GM18502 (cell line): ENCODE results near the gene PXDN.
"Not testable (repeated sequence)": the region's sequence is repeated elsewhere in the genome, so short reads cannot be mapped to it uniquely, and the experiment has no call there.

Experiments
- ATAC-seq: cut with Tn5 transposase; IDR thresholded peaks from one replicate; pipeline ENCODE4 v1.9.1; 2021; ENCODE audit warnings: mild to moderate bottlenecking; ENCODE audit not compliant: unreplicated experiment, poor library complexity

The PXDN gene

GRCh38 chr2:1639086-1639858 is 105.0 kb downstream of the PXDN start:
- no peak for ATAC-seq

- ATAC-seq, result no peak
Observed at GRCh38 chr2:1638281-1638860, 105.9 kb downstream of the PXDN start.

DNA sequence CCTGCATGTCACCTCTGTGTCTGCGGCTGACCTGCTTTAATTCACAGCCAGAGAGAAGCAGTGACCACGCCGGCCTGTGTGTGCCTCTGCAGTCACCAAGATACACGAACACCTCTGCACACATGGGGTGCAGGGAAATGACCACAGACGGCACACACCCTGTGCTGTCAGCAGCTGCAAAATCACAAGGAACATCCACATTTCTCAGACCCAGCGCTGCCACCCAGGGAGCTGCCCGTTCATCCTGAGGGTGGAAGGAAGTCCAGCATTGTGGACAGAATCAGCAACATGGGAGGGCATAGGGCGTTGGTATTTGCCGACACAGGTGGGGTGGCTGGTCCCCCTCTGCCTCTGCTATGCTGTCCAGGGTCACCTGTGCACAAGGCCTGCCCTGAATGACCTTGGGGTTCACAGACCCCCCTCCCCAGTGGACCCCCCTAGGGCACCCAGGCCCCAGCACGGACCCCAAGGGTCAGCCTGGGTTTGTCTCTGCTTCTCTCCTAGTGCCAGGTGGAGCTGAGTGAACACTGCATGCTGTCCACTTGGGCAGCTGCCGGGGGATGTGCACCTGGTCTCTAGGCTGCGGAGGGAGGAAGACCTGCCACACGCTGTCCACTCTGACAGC is 107.4 kb downstream of the PXDN start:
- ATAC-seq, result no peak

GRCh38 chr2:1635823-1636222 is 108.5 kb downstream of the PXDN start:
- no peak for ATAC-seq

DNA sequence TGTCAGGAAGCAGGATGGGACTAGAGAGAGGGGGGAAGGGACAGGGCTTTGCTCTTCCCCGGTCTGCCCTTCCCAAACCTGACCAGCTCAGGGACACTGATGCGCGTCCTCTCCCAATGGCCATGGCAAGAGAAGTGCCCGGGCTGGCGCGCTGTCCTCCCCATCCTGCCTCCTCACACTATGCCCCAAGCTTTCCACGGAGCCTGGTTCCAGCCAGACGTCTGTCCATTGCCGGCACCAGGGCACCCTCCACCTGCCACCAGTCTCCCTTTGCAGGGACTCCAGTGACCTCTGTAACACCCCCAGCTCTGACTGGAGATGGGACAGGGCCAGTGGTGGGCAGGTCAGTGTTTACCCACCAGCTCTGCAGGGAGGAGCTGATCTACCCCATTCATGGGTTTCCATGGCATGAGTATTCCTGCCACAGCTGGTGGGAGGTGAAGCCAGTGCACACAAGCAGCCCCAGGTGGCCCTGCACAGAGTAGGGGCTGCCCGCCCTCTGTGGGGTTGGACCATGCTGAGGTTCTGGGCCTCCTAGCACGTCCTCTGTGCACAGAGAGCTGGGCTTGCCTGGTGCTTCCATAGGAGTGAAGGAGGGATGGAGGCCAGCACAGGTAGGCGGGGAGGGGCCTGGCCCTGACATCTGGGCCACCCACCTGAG is 109.5 kb downstream of the PXDN start:
- ATAC-seq, result no peak

DNA sequence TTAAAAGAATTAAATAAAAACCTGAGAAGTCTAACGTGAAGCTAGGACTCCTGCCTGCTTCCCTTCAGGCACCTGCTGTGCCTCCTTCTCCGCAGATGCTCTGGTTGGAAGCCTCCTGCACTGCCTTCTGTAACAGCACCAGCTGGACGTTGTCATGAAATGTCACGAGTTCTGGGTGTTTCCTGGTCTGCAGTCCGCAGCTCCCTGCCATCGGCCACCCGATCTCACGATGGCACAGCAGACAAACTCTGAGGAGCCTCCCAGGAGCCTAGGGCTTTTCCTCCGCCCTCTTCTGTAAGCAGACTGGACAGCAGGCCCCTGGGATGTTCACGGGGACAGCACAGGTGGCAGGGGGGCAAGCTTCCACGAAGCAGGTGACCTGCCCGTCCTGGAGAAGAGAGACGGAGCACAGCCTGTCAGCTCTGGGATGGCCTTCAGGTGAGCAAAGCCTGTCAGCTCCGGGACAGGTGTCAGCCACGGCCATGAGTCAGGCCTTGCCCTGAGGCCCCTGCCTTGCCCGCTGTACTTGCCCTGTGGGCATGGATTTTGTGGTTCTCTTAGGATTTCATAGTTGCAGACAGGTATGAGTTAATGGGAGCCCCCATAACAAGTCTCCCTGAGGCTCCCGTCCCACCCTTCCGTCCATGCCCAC is 110.3 kb downstream of the PXDN start:
- no peak for ATAC-seq

- no peak for ATAC-seq
Observed at GRCh38 chr2:1633092-1633671, 111.1 kb downstream of the PXDN start.

- ATAC-seq, result no peak
Observed at GRCh38 chr2:1632510-1632909, 111.8 kb downstream of the PXDN start.

DNA sequence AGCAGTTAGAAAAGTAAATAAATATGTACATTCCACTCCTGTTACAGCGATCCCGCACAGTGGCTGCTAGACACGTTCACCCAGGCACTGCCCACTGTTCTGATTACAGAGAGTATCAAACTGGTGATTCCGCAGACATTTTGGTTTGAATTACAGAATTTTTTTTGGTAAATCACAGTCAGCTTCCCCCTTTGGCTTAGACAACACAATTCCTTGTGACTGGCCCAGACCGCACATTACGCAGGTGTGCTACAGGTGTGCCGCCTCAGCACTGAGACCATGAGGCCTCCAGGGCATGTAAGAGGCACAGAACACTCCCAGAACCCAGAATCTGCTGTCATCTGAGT is 112.3 kb downstream of the PXDN start:
- no peak for ATAC-seq

DNA sequence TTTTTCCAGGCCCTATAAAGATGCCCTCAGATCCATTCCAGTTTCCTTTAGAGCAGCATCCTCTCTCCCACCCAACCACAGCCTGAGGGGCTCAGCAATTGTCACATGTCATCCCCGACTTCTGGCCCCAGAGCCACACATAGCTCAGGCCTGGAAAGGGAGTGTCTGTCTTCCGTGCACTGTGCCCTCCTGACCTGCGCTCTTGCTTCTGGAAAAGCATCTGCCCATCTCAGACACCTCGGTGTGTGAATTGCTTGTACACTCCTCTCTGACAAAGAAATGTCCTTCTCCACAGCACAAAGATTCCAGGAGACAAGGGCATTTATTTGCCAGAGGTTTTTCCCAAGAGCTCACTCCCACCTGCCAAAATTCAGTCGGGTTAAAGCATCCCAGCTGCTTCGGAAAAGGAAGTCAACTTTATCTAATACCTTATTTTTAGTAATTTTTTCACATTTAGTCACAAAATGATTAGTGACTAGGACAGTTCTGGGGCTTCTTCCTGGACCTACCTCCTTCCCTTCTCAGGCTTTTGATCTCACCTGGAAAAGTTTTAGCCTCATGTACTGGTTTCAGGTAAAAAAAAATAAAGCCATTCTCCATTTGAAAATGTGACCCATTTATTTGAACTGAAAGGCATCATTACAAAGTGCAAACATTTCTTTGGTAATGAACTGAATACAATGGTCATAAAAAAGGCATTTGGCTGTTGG is 112.9 kb downstream of the PXDN start:
- ATAC-seq, result no peak

DNA sequence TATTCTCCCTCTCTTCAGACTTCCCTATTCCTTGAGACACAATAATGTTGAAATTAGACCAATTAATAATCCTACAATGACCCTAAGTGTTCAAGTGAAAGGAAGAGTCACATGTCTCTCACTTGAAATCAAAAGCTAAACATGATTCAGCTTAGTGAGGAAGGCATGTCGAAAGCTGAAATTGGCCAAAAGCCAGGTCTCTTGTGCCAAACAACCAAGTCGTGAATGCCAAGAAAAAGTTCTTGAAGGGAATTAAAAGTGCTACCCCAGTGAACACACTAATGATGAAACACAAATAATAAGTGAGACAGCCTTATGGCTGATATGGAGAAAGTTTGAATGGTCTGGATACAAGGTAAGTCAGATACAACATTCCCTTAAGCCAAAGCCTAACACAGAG is 115.4 kb downstream of the PXDN start:
- ATAC-seq, result no peak

DNA sequence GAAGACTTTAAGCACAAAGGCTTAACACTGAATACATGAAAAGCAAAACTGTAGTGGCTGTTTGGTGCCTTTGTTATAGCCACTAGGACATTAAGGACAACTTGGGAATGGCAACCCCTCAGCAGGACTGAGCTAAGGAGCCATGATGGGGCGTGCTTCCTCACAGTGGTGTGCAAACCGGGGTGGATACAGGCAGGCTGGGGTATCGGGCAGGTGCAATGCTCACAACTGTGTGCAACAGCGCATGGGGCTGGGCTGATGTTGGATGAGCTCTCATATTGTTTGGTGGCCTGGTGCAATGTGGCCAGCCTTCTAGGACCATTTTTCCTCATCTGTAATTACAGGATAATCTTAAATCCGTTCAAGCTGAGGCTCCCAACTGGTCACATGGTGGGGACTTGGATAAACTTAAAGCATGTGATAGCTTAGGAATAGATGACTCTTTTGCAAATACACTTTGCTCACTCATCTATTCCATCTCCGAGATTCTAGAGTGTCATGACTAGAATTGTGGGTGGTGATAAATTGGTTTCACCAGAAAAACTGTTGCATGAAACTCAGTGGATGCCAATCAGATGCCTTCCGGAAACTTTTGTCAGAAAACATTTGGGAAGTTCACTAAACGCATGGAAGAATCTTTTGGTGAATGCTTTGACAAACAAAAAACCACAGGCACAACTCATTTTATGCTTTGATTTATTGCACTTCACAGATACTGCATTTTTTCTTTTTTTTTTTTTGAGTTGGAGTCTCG is 116.5 kb downstream of the PXDN start:
- ATAC-seq, result no peak

- ATAC-seq, result no peak
Observed at GRCh38 chr2:1626271-1626681, 118.0 kb downstream of the PXDN start.

DNA sequence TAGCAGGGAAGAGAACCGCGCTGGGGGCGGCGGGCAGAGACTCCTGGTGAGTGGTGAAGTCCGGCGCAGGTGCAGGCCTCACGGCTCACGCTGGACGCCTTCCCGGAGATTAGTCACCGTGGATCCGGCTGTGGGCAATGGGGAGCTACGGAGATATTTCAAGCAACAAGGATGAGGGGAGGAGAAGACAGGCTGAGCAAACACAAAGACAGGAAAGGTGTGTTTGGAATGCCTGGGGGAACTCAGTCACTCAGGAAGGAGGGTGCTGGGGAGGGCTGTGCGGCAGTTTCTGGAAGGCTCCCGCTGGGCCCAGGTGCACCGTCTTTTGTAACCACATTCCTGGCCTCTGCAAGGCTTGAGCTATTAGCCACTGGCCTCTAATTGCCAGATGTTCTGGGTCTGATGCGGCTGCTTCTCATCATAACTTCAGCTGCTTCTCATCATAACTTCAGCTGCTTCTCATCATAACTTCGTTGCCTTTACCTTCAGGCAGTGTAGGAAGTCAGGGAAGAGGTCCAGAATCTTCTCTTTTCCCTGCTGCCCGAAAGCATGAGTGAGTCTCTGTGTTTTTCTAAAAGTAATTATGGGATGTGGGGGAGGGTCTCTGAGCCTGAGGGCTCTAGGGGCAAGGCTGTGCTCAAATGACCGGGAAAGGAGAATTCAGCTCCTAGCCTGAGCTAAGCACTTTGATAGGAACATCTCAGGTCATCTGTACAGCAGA is 118.9 kb downstream of the PXDN start:
- no peak for ATAC-seq

DNA sequence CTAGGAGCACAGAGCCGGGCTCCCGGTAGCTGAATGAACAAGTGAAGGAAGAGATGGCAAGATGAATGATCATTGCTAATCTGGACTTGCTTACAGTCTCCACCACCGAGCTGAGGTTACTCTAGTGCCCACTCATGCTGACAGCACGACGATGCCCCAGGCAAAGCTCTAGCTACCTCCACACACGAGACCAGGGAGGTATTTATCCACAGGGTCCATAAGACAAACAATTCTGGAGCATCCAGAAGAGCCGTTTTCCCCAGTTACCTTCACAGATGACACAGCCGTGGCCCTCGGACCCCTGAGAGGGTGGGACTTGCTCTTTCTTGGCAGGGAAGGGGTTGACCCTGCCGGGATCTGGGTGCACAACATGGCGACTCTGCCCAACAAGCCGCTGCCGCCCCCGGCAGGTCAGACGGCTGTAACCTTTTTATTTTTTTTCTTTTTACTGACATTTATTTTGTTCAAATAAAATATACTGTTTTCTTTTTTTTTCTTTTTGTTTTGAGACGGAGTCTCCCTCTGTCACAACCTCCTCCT is 120.3 kb downstream of the PXDN start:
- ATAC-seq, result no peak

DNA sequence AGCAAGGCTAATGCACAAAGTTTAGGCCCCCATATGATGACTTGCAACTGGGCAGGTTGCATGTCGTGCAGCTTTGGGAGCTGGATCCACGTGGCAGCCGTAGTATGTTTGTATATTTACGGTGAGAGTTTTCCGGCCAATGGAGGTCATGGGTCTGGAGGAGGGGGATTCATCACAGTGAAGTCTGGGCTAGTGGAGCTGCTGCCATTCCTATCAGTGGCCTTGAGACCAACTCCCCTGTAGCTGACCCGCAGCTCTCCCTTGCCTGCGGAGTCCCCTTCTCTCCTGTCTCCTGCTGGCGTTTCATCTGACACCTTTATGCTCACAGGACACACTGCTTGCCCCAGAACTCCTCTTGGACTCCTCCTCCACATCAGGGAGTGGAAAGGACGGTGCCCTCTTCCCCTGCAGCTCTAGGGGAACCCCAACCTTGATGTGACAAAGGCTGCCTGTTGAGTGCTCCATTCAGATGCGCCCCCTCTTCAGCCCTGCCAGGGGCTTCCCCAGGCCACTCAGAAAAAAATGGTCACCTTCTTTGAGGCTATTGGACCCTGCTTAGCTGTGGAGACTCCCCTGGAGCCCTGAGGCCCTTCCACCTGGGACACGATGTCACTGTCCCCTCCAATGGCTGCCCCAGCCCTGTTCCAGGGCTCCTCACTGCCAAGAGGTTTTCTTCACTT is 121.7 kb downstream of the PXDN start:
- ATAC-seq, result no peak

- not testable (repeated sequence) for ATAC-seq
Observed at GRCh38 chr2:1621976-1622375, 122.3 kb downstream of the PXDN start.

- no peak for ATAC-seq
Observed at GRCh38 chr2:1621501-1621900, 122.8 kb downstream of the PXDN start.
